Endothelial cell of umbilical vein (primary cell): ENCODE measurements around the gene SLCO2A1. TPM values are rescaled to one million over a fixed set of nuclear protein-coding genes. Genes with fewer than 3 reads are reported as not detected.
A peak's percentile ranks its signal among the peaks of the same experiment; 100 is the strongest.

ENCODE experiments used
- BruUV-seq: library from RNA; stranded (reverse); fragments of 400-500 nt; replicated peaks from 2 replicates; lab custom pipeline; 2021; lab: Mats Ljungman, UMichigan
- CTCF ChIA-PET: fragments of 300-600, 350-600 bp; sonication (Branson Sonifier 250); formaldehyde crosslinking; loops from one replicate; lab custom pipeline; 2021; ENCODE audit warnings: antibody characterized with exemption, inconsistent platforms; lab: Charles Lee
- POLR2A ChIA-PET: fragments of 300-600, 350-600 bp; sonication (Branson Sonifier 250); formaldehyde crosslinking; loops from one replicate; lab custom pipeline; 2021; ENCODE audit warnings: antibody characterized with exemption, inconsistent platforms; lab: Charles Lee
- DNase-seq: peaks from one replicate; pipeline ENCODE4 v3.0.0-alpha.2; 2011; ENCODE audit warnings: low read depth, low spot score
- FAIRE-seq: peaks from 2 replicates; lab custom pipeline; 2011; peaks lifted over from hg19 to GRCh38; lab: Jason Lieb, UNC
- H2AFZ ChIP-seq: 2 replicates; pipeline ENCODE4 v1.6.0; 2012; ENCODE audit warnings: low read depth, low read length, control low read depth, inconsistent platforms
- H3K27ac ChIP-seq: 2 replicates; pipeline ENCODE4 v1.5.1; 2011; ENCODE audit warnings: low read depth, mild to moderate bottlenecking, control low read depth, low read length, moderate library complexity; ENCODE audit not compliant: insufficient read depth
- H3K27me3 ChIP-seq, 2 experiments: 2 replicates each; pipeline versions ENCODE4 v1.6.0 to v1.6.1; 2011; ENCODE audit warnings: low read length in 2 of 2, mixed read lengths in 1 of 2; ENCODE audit not compliant: control insufficient read depth in 2 of 2, insufficient read depth in 2 of 2
- H3K36me3 ChIP-seq, 2 experiments: 2 replicates in 1 of 2; 3 replicates in 1 of 2; pipeline ENCODE4 v1.5.1; 2011; ENCODE audit warnings: low read length in 2 of 2, mild to moderate bottlenecking in 1 of 2, moderate library complexity in 1 of 2; ENCODE audit not compliant: control insufficient read depth in 2 of 2, insufficient read depth in 2 of 2; ENCODE audit errors: extremely low read depth in 1 of 2
- H3K4me1 ChIP-seq: 3 replicates; pipeline ENCODE4 v1.5.1; 2011; ENCODE audit warnings: mild to moderate bottlenecking, low read length; ENCODE audit not compliant: control insufficient read depth, insufficient read depth; ENCODE audit errors: extremely low read depth
- H3K4me2 ChIP-seq: 2 replicates; pipeline ENCODE4 v1.6.1; 2011; ENCODE audit warnings: low read length, control low read depth, mixed read lengths; ENCODE audit not compliant: insufficient read depth
- H3K4me3 ChIP-seq, 3 experiments: fragments of 200-600 bp in 1 of 3; sonication (generic), shearing (Covaris generic) in 1 of 3; replicated peaks in 1 of 3; 2 replicates each; pipeline ENCODE4 v1.5.1; 2011 to 2016; ENCODE audit warnings: control low read depth in 3 of 3, low read length in 3 of 3, mild to moderate bottlenecking in 2 of 3, inconsistent platforms in 1 of 3, low read depth in 1 of 3, moderate library complexity in 1 of 3; ENCODE audit not compliant: insufficient read depth in 1 of 3
- H3K79me2 ChIP-seq: 2 replicates; pipeline ENCODE4 v1.6.0; 2012; ENCODE audit warnings: low read length, inconsistent platforms; ENCODE audit not compliant: control insufficient read depth, insufficient read depth
- H3K9ac ChIP-seq: replicated peaks from 2 replicates; pipeline ENCODE3; 2011; ENCODE audit warnings: low read length, control low read depth; ENCODE audit not compliant: insufficient read depth; ENCODE audit errors: extremely low read depth
- H3K9me1 ChIP-seq: replicated peaks from 3 replicates; pipeline ENCODE4 v1.6.0; 2011; ENCODE audit warnings: mild to moderate bottlenecking, low read length; ENCODE audit not compliant: control insufficient read depth, insufficient read depth; ENCODE audit errors: extremely low read depth
- H3K9me3 ChIP-seq: replicated peaks from 2 replicates; pipeline ENCODE4 v1.5.1; 2012; ENCODE audit warnings: low read length, inconsistent platforms; ENCODE audit not compliant: control insufficient read depth, insufficient read depth
- H4K20me1 ChIP-seq: replicated peaks from 2 replicates; pipeline ENCODE3; 2011; ENCODE audit warnings: mild to moderate bottlenecking, low read length; ENCODE audit not compliant: control insufficient read depth, insufficient read depth; ENCODE audit errors: extremely low read depth
- CTCF ChIP-seq, 2 donors: IDR thresholded peaks; 1 replicate in 1 of 2; 2 replicates in 1 of 2; pipeline ENCODE4 v1.5.1; 2011; ENCODE audit warnings: low read length in 2 of 2, mild to moderate bottlenecking in 2 of 2, moderate library complexity in 2 of 2, control low read depth in 1 of 2, inconsistent platforms in 1 of 2, low read depth in 1 of 2; ENCODE audit not compliant: insufficient read depth in 1 of 2; ENCODE audit errors: extremely low read depth in 1 of 2
- EZH2 ChIP-seq: IDR thresholded peaks from 2 replicates; pipeline ENCODE4 v1.6.1; 2012; ENCODE audit warnings: borderline replicate concordance, low read depth, mild to moderate bottlenecking, moderate library complexity, low read length, inconsistent platforms; ENCODE audit not compliant: severe bottlenecking
- JUN ChIP-seq: IDR thresholded peaks from 2 replicates; pipeline ENCODE4 v1.6.1; 2011; ENCODE audit warnings: borderline replicate concordance, low read depth; ENCODE audit not compliant: insufficient read length, insufficient read depth
- MYC ChIP-seq: IDR thresholded peaks from one replicate; pipeline ENCODE4 v1.6.1; 2011; ENCODE audit warnings: mild to moderate bottlenecking, low read depth, low read length
- dilution Hi-C: fragments of 300-500 bp; cut with MboI; formaldehyde crosslinking; loops from one replicate; pipeline ENCODE4 v1.15.0; 2019; ENCODE audit warnings: low sequenced_read_pairs; ENCODE audit not compliant: extremely low pct_ligation_motif_present
- intact Hi-C: fragments of 100-400 bp; cut with micrococcal nuclease; formaldehyde crosslinking; loops from one replicate; pipeline ENCODE4 v1.10.0; 2022
- polyA plus RNA-seq, 4 experiments: library from polyadenylated mRNA; depleted of rRNA in 3 of 4; stranded (reverse) in 3 of 4; unstranded in 1 of 4; fragments of >200 nt; gene quantifications; 2 replicates each; pipeline versions ENCODE4 v1.2.1 to v1.2.3, GENCODE V29; 2011 to 2012; ENCODE audit warnings: missing spikeins in 1 of 4
- total RNA-seq: library from RNA; stranded (reverse); gene quantifications from 2 replicates; pipeline ENCODE4 v1.2.3, GENCODE V29; 2021

SLCO2A1 gene
- total and polyA plus RNA-seq, 2 donors (not counting 3 experiments of a cell fraction or from before 2014, with no cell fraction given), result 1.4 to 11.9 TPM

- H3K9me1 ChIP-seq, result no peaks in the 10 kb centered on the region
- FAIRE-seq (peak; percentile 47), DNase-seq (peak; percentile 38)
- H3K27me3 ChIP-seq, result peaks cover 0 to 5% of the 10 kb centered on the region in 2 experiments
- no TSS peak for BruUV-seq
- peak overlapping the region; percentile 8 to 66 (median 49) for H3K4me3 ChIP-seq
- H3K9ac ChIP-seq, result peak overlapping the region; percentile 11
- peak overlapping the region; percentile 88 for H2AFZ ChIP-seq
- intact Hi-C loops (loop anchor here (2.0 kb wide), 2 partner anchors 20 to 84 kb away; no protein-coding TSS in a partner anchor), dilution Hi-C loops (no loop called here)
- H4K20me1 ChIP-seq, result no peaks in the 10 kb centered on the region
- no peak overlapping the region for H3K27ac ChIP-seq
- ChIA-PET POLR2A (no interaction called here), CTCF (interaction anchor here (1.1 kb wide), 1 partner anchor 85 kb away, joined by 3 read pairs; no protein-coding TSS in a partner anchor)
- no peaks in the 10 kb centered on the region for H3K9me3 ChIP-seq
- no peaks in the 10 kb centered on the region for H3K79me2 ChIP-seq
- TF ChIP-seq MYC (no peak), EZH2 (no peak), JUN (no peak), CTCF (IDR thresholded peaks at IDR 0.05; ENCODE audit: extremely low read depth in 1 of 2, insufficient read depth in 1 of 2, low read depth in 1 of 2, low read length in 2 of 2) (no peak)
- H3K4me2 ChIP-seq, result peak overlapping the region; percentile 58
- peaks cover 18% of the 10 kb centered on the region for H3K4me1 ChIP-seq
- no peaks in the 10 kb centered on the region for H3K36me3 ChIP-seq
Measured at GRCh38 chr3:134029256-134029733, 430 bp downstream of the SLCO2A1 start.
